GM18526 (cell line): ENCODE results near the gene KIF19.

Experiments
- POLR2A ChIP-seq: IDR thresholded peaks from 3 replicates; pipeline ENCODE4 v1.6.1; 2011; ENCODE audit not compliant: insufficient read length; ENCODE audit errors: extremely low read depth

The KIF19 gene

GRCh38 chr17:74396567-74396966 is 70.5 kb downstream of the KIF19 start:
- no peak for TF ChIP-seq POLR2A

GRCh38 chr17:74402048-74402447 is 76.0 kb downstream of the KIF19 start:
- TF ChIP-seq POLR2A = no peak

- no peak for TF ChIP-seq POLR2A
These were observed 77.6 kb downstream of the KIF19 start for GRCh38 chr17:74403512-74404137.

GRCh38 chr17:74404218-74404617 is 78.2 kb downstream of the KIF19 start:
- no peak for TF ChIP-seq POLR2A

GRCh38 chr17:74404789-74405188 is 78.8 kb downstream of the KIF19 start:
- no peak for TF ChIP-seq POLR2A
